HG03108 (cell line): ENCODE results near the gene TXNRD1.
"Not testable (repeated sequence)": the region's sequence is repeated elsewhere in the genome, so short reads cannot be mapped to it uniquely, and the experiment has no call there.

Experiments used
- ATAC-seq: cut with Tn5 transposase; IDR thresholded peaks from one replicate; pipeline ENCODE4 v1.9.1; 2021; ENCODE audit warnings: moderate library complexity; ENCODE audit not compliant: unreplicated experiment

The TXNRD1 gene

DNA sequence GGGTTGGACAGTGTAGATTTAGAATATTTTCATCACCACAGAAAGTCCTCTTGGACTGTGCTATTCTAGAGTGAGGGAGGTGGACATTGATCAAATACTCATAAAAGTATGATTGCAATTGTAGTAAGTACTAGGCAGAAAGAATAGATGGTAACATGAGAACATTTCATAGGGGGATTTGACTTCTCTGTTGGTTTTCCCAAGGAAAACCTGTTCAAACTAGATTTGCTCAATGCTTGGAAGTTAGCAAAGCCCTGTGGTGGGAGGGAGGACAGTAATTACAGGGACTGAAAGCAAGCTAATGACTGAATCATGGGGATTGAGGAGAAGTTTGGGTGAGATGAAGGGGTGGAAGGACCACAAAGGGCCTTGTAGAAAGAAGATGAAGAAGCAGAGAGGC is 63.6 kb downstream of the TXNRD1 start:
- no peak for ATAC-seq

DNA sequence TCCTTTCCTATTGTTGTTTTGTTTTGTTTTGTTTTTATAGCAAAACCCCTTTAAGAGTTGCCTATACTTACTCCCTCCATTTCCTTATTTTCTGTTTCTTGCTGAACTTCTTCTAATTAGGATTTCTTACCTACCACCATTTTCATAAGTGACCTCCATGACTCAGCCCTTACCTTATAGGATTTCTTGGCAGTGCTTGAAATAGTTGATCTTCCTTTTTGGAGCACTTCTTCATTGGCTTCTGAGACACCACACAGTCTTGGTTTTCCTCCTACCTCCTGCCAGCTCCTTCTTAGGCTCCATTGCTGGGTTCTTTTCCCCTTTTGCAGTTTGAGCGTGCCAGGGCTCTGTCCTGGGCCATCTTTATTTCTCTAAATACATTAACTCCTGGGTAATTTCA is 64.5 kb downstream of the TXNRD1 start:
- ATAC-seq, result no peak

DNA sequence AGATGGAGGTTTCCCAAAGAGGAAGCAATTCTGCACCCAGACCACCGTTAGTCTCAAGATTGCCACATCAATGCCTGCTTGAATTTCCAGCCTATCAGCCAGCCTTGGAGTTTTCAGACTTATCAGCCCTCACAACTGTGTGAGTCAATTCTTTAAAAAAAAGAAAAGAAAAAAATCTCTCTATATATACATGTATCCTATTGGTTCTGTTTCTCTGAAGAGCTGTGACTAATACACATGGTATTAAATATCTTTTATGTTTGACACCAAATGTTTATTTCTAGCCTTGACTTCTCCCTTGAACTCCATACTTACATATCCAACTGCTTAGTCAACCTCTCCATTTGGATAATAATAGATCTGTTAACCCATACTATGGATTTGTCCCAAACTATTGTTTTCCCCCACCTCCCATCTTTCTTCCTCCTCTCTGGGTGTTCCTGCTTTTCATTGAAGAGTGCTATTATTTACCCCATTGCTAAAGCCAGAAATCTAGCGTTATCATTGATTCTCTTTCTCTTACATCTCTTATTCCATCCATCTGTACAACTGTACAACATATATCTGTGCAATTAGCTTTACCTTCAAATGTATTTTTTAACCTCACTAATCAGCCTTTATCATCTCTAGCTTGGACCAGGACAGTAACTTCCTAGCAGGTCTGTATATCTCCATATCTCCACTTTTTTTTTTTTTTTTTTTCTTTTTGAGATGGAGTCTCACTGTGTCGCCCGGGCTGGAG is 65.3 kb downstream of the TXNRD1 start:
- ATAC-seq, result no peak

GRCh38 chr12:104281636-104282035 is 66.1 kb downstream of the TXNRD1 start:
- ATAC-seq, result no peak

- no peak for ATAC-seq
These were observed 66.5 kb downstream of the TXNRD1 start for GRCh38 chr12:104282109-104282508.

- no peak for ATAC-seq
These were observed 70.3 kb downstream of the TXNRD1 start for GRCh38 chr12:104285740-104286515.

DNA sequence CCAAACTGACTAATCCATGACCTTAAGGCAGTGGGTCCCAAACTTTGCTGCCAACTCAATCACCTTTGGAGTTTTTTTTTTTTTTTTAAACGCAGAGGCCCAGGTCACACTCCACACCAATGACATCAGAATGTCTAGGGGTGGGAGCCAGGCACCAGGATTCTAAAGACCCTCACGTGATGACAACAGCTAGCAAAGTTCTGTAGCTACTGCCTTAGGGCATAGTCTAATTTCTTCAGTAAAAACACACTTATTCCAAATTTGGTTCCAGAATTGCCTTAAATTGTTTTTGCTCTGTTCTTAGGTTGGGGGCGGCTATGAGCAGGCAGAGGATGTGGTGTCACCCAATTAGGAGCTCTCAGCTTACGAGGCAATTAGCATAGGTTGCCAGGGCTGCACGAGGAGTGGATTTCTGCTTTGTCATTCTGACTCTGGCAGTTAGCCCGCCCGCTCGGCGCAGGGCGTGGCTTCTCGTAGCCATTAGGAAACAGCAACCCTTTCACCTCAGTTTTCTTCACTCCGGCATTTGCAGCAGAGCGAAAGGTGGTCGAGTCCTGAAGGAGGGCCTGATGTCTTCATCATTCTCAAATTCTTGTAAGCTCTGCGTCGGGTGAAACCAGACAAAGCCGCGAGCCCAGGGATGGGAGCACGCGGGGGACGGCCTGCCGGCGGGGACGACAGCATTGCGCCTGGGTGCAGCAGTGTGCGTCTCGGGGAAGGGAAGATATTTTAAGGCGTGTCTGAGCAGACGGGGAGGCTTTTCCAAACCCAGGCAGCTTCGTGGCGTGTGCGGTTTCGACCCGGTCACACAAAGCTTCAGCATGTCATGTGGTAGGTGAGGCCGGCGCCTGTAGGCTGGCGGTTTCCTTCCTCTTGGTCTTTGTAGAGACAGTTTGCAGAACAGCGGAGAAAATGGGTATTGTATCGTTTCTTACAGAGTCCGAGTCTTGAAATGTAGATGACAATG is 71.2 kb downstream of the TXNRD1 start:
- ATAC-seq, result peak; percentile 85

DNA sequence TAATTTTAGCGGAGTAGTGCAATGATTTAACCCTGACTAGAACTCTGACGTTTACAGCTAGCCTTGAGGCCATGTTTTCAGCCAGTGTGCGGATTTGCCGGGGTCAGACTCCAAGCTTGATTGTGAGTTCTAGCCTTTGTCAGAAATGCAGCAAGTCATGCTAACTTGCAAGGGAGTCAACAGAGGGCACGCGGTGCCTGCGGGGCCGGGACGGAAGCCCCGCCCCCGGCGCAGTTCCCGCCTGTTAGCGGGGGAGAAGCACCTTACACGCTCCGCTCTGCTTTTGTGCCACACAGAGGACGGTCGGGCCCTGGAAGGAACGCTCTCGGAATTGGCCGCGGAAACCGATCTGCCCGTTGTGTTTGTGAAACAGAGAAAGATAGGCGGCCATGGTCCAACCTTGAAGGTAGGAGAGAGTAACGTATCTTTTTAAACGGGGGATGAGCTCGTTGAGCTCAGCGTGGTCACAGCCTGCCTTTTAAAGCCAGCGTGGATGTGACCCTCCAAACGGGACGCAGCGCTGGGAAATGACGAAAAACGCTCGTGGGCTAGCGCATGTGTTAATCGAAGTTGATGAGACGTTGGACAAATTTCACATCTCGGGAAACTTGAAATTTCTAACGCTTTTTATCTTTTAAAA is 73.2 kb downstream of the TXNRD1 start:
- ATAC-seq, result peak; percentile 56

GRCh38 chr12:104290320-104290719 is 74.7 kb downstream of the TXNRD1 start:
- no peak for ATAC-seq

DNA sequence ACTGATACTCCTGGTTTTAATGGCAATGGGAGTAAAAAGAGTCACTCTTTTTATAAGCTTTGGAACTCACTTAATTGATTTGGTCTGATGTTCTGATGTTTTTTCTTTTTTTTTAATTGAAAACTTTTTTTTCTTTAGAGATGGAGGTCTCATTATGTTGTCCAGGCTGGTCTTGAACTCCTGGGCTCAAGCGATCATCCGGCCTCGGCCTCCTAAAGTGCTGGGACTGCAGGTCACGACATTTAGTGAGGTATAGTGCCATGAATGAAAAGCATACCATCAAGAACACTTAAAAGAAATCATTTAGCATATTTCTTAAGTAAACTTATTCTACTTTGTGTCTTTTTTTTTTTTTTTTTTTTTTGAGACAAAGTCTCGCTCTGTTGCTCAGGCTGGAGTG is 75.3 kb downstream of the TXNRD1 start:
- ATAC-seq, result no peak

DNA sequence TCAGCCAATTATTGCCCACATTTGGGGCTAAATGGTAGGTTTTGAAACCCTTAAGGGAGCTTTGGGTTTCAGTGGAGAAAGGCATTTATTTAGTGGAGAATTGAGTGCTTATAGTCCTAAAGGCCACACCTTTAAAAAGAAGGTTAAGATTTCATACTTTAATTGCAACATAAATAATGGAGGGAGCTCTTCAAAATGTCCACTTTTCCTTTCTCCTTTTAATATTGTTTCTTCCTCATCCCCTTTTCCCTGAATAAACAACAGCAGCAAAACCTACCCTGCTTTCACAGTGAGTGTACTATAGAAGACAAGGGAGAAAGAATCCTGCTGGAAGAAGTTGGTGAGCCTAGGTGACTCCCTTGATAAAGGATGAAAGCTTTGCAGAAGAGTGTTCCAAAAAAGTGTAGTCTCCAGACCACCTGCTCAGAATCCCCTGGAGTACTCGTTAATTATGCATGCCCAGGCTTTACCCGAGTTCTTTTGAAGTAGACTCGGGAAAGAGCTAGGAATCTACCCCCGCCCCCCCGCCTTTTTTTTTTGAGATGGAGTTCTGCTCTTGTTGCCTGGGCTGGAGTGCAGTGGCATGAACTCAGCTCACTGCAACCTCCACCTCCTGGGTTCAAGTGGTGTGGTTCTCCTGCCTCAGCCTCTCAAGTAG is 76.4 kb downstream of the TXNRD1 start:
- no peak for ATAC-seq

GRCh38 chr12:104292872-104293794 is 77.6 kb downstream of the TXNRD1 start:
- no peak for ATAC-seq

DNA sequence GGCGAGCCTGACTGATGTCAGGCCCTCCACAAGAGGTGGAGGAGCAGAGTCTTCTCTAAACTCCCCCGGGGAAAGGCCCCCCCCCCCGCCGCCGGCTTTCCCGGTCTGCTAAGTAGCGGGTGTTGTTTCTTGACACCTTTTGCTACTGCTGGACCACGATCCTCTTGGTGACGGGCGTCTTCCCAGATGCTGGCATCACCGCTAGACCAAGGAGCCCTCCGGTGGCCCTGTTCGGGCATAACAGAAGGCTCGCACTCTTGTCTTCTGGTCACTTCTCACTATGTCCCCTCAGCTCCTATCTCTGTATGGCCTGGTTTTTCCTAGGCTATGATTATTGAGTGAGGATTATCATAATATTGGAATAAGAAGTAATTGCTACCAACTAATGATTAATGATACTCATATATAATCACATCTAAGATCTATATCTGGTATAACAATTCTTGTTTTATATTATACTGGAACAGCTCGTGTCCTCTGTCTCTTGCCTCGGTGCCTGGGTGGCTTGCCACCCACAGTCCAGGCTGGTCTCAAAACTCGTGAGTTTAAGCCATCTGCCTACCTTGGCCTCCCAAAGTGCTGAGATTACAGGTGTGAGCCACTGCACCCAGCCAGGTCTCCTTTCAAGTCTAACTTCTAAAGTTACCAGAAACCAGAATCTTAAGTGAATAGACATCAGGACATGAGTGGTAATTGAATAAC is 78.7 kb downstream of the TXNRD1 start:
- not testable (repeated sequence) for ATAC-seq

- no peak for ATAC-seq
These were observed 79.5 kb downstream of the TXNRD1 start for GRCh38 chr12:104294927-104295668.

DNA sequence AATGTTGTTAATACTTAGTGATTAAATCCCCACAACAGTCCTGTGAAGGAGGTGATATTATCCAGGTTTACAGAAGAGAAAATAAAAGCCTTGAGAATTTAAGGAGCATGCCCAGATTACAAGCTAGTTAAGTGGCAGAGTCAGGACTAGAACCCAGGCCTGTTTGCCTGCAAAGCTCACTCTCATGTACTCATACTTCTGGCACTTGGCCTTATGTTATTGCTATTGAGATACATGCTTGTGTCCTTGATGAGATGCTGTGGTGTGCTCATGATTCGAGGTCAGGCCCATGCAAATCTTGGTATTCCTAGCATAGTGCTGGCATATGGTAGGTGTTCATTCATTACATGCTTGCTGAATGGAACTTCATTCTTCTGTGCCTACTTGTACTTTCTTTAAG is 80.4 kb downstream of the TXNRD1 start:
- ATAC-seq, result no peak

GRCh38 chr12:104296718-104297117 is 81.1 kb downstream of the TXNRD1 start:
- no peak for ATAC-seq

DNA sequence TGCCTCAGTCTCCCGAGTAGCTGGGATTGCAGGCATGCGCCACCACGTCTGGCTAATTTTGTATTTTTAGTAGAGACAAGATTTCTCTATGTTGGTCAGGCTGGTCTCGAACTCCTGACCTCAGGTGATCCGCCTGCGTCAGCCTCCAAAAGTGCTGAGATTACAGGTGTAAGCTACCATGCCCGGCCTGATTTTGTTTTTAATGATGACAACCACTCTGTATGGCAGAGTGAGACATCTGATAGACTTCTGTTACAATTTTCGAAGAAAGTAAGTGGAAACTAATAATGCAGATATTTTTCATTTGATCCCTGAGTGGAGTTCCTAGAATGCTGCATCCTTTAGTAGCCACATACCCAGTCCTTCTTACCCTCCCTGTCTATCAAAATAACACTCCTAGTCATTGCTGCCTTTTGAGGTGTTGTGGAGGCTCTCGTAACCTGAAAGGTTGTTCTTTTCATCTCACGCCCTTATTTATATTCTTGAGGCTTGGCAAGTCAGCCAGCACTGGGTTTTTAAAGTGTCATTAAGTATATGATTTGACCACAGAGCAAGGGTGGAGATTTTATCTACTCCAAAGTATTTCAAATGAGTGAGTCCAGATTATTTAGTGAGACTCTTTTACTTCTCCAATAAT is 82.0 kb downstream of the TXNRD1 start:
- no peak for ATAC-seq
